ENCODE measurements around the gene KCNQ4. TPM values are rescaled to one million over a fixed set of nuclear protein-coding genes. Genes with fewer than 3 reads are reported as not detected.
A peak's percentile ranks its signal among the peaks of the same experiment; 100 is the strongest.

Gene KCNQ4
- total RNA-seq, 1 experiment from 2014 or later = 0.12 TPM

DNA sequence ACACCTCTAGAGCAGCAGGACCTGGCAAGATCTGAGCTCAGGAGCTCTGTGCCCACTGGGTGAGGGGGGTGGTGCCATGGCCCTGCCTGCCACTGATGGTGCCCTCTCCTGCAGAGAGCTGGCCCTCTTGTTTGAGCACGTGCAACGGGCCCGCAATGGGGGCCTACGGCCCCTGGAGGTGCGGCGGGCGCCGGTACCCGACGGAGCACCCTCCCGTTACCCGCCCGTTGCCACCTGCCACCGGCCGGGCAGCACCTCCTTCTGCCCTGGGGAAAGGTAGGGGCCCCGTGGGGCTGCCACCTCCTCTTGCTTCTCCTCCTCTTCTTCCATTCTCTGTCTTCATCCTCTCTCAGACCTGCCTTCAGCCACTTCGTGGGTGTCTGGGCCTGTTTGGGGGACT is 40.4 kb downstream of the KCNQ4 start:
- no peaks in the 10 kb centered on the region for H3K36me3 ChIP-seq

DNA sequence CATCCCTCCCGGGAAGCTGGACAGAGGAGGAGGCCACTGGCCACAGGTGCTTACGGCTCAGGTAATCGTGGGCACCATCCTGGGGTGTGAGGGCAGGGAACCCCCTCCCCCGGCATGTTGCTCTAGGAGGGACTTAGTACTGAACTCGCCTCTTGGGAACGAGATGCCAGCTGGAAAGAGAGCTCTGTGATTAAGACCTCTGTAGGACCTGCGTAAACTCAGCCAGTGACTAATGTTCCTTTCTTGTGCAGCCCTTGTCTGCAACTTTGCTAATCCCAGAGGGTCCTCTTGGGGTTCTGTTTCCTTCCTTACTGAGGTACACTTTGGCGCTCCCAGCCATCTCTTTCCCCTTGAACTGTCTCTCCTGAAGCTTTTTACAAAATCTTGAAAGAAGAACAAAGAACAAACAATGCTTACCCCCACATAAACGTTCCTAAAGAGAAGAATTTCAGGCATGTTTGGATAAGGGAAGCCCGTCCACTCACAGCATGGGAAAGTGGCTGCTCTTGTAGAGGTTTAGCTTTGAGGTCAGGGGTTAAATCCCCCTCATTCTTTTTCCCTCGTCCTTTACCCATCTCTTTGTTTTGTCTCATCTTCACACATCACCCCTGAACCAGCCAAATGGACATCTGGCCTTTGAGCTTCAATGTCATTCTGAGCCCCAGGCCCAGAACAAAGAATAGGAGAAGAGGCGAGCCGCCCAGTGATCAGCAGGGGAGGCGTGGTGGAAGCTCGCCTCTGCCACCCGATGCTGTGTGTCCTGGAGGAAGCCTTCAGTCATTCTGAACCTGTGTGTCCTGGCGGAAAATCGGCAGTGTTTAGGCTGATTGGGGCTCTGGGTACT is 41.2 kb downstream of the KCNQ4 start:
- Histone ChIP-seq H3K27ac (0 out of 2 replicates have a peak overlapping the region, but pooled peaks have one; percentile 1), H3K4me3 (no peak overlapping the region), H3K9me3 (replicated peaks) (no peaks in the 10 kb centered on the region), H3K36me3 (no peaks in the 10 kb centered on the region), H3K27me3 (no peaks in the 10 kb centered on the region; the same call in 1 of the 2 replicates), H3K4me1 (peaks cover 15% of the 10 kb centered on the region)
- DNase-seq = peak in 1 of 2 experiments; percentile 20

More for the DNA sequence above, 40.4 kb downstream of the KCNQ4 start:
- Histone ChIP-seq H3K4me1 (peaks cover 15% of the 10 kb centered on the region), H3K9me3 (replicated peaks) (no peaks in the 10 kb centered on the region), H3K27ac (no peak overlapping the region), H3K4me3 (no peak overlapping the region), H3K27me3 (no peaks in the 10 kb centered on the region; the same call in 1 of the 2 replicates)
- no peak for DNase-seq

DNA sequence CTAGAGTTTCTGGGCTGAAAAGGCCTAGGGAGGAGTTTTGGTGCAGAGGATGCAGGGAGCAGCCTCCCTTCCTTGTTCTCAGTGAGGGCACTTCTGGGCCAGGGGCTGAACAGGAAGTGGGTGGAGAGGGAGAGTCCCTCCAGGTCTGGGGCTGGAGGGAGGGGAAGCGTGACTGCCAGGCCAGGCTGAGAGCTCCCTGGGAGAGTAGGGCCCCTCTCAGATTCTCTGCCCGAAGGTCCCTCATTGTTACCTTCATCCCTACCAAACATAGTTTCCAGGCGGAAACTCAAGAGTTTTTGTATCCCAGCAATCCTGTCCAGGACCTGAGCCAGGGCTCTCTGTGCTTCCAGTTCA is 41.8 kb downstream of the KCNQ4 start:
- H3K36me3 ChIP-seq = no peaks in the 10 kb centered on the region
- no peak overlapping the region for H3K27ac ChIP-seq
- DNase-seq = peak in 1 of 2 experiments; percentile 21
- no peaks in the 10 kb centered on the region; the same call in 1 of the 2 replicates for H3K27me3 ChIP-seq
- H3K9me3 ChIP-seq (replicated peaks) = no peaks in the 10 kb centered on the region
- H3K4me1 ChIP-seq = peaks cover 15% of the 10 kb centered on the region
- no peak overlapping the region for H3K4me3 ChIP-seq

DNA sequence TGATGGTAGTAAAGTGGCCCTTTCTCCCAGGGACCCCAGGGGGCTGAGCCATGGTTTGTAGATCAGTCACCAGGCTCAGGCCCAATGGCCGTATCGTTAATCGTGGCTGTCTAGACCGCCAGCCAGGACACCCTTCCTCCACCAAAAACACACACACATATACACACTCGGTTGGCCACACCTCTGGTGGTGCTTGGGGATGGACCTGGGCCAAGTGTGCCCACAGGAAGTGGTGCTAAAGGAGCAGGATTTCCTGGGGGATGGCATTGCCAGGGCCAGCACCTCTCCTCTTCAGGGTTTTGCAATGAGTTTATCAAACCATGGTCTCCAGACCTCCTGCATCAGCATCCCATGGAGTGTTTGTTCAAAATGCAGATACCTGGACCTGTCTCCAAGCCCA is 42.4 kb downstream of the KCNQ4 start:
- H3K4me1 ChIP-seq = peaks cover 15% of the 10 kb centered on the region
- H3K27ac ChIP-seq = no peak overlapping the region
- DNase-seq = no peak
- H3K4me3 ChIP-seq = no peak overlapping the region
- no peaks in the 10 kb centered on the region; the same call in 1 of the 2 replicates for H3K27me3 ChIP-seq
- no peaks in the 10 kb centered on the region for H3K9me3 ChIP-seq (replicated peaks)
- no peaks in the 10 kb centered on the region for H3K36me3 ChIP-seq

DNA sequence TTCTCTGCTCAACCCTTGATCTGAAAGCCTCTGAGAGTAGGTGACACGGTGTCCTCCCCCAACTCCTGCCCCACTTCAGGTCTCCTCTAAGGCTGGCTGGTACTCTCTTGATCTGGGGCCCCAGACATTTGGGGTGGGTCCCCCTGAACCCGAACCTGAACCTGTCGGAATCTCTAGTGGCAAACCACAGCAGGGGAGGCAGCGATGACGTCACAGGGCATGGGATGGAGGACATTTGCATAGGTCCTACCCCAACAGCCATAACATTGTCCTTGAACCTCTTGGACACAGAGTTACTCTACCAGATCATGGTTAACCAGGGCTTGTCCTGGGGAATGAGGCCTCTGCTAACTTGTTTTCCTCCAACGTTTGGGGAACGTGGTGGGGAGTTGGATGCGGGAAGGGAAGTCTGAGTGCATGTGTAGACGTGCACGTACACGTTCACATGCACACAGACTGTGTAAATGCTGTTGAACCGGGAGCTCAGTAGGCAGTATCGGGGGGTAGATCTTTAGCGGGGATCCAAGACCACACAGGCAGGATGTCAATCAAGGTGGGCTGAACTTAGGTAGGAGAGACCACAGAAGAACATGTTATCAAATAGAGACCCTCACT is 46.2 kb downstream of the KCNQ4 start:
- H3K36me3 ChIP-seq = no peaks in the 10 kb centered on the region
- H3K4me3 ChIP-seq = no peak overlapping the region
- H3K27me3 ChIP-seq = no peaks in the 10 kb centered on the region; the same call in 1 of the 2 replicates
- no peak overlapping the region for H3K27ac ChIP-seq
- no peaks in the 10 kb centered on the region for H3K9me3 ChIP-seq (replicated peaks)
- H3K4me1 ChIP-seq = peaks cover 10% of the 10 kb centered on the region
- DNase-seq = no peak

DNA sequence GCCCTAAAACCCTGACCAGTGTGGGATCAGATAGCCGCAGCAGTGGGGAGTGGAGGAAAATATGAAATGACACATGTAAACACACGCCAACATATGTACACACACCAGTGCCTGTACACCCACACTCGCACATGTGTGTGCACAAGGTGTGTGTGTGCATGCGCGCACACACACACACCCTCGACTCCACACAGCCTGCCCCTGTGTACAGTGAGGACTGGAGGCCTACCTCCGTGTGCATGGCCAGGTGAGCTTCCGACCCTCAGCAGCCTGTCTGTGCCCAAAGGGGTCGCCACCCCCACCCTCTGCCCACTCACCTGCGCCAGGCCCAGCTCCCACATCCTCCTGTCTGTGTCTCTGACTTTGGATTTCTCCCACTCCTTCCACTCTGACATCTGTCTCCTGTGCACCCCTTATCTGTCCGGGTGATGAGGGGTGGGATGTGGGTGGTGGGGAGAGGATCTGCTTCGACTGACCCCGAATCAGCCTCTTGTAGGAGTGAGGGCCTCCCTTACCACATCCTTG is 46.9 kb downstream of the KCNQ4 start:
- Histone ChIP-seq H3K4me1 (peaks cover 3% of the 10 kb centered on the region; the same call in 1 of the 2 replicates), H3K27ac (no peak overlapping the region), H3K9me3 (replicated peaks) (no peaks in the 10 kb centered on the region), H3K36me3 (no peaks in the 10 kb centered on the region), H3K27me3 (no peaks in the 10 kb centered on the region), H3K4me3 (no peak overlapping the region)
- DNase-seq = no peak

DNA sequence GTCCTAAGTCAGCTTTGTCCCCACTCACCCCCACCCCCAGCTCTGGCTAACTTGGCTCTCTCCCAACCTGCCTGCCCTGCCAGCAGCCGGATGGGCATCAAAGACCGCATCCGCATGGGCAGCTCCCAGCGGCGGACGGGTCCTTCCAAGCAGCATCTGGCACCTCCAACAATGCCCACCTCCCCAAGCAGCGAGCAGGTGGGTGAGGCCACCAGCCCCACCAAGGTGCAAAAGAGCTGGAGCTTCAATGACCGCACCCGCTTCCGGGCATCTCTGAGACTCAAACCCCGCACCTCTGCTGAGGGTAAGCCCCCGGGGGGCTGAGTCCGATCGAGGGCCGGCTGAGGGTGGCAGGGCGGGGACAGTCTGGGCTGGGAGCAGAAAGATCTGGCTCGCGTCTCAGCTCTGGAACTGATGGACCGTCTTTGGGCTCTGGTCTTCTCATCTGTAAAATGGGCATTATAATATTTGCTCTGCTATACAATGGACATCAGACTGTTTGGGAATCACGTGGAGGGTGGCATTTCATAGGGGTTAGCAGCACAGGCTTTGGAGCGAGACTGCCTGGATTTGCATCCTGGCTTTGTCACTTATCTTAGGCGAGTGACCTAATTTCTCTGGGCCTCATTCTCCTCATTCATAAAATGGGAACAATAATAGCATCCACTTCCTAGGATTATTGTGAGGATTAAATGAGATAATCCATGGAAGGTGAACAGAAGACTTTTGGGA is 47.6 kb downstream of the KCNQ4 start:
- Histone ChIP-seq H3K36me3 (no peaks in the 10 kb centered on the region), H3K27ac (no peak overlapping the region), H3K4me3 (no peak overlapping the region), H3K27me3 (no peaks in the 10 kb centered on the region), H3K9me3 (replicated peaks) (no peaks in the 10 kb centered on the region), H3K4me1 (no peaks in the 10 kb centered on the region)
- DNase-seq = no peak

DNA sequence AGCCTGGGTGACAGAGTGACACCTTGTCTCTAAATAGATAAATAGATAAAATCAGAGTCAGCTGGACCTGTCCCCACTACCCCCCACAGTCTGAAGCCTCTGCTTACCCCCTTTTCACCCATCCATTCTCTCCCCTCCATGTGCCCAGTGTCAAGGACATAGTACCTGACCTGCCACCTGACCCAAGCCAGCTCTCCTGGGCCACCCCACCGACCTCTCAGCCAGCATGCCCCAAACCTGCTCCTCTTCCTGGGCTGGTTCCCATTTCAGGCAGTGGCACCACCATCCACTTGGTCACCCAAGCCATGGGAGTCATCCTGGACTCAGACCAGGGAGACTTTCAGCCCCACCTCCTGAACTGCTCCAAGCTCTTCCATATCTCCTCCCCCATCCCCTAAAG is 50.4 kb downstream of the KCNQ4 start:
- DNase-seq = no peak
- Histone ChIP-seq H3K27ac (no peak overlapping the region), H3K4me3 (no peak overlapping the region), H3K9me3 (replicated peaks) (no peaks in the 10 kb centered on the region), H3K27me3 (no peaks in the 10 kb centered on the region), H3K36me3 (no peaks in the 10 kb centered on the region), H3K4me1 (no peaks in the 10 kb centered on the region)

DNA sequence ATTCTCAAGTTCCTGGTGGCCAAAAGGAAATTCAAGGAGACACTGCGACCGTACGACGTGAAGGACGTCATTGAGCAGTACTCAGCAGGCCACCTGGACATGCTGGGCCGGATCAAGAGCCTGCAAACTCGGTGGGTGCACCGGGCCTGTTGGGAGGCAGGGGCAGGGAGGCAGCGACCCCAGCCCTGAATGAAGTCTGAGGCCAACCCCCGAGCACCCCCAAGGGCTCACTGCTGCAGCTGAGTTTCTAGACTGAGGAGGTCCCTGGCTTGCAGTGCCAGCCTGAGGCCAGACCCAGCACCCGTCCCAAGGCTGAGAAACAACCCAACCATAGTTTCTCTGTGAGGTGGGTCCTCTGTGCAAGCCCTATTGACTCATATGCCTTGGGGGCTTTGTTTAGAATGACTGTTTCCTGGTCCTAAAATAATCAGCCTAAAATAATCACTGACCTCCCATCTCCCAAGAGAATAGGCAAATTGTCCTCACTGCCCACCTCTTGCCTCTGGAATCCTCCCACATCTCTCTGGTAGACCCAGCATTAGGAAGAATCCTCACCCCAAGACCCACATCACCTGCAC is 51.5 kb downstream of the KCNQ4 start:
- H3K27me3 ChIP-seq = no peaks in the 10 kb centered on the region
- H3K27ac ChIP-seq = no peak overlapping the region
- H3K9me3 ChIP-seq (replicated peaks) = no peaks in the 10 kb centered on the region
- H3K4me1 ChIP-seq = no peaks in the 10 kb centered on the region
- no peak overlapping the region for H3K4me3 ChIP-seq
- DNase-seq = no peak
- H3K36me3 ChIP-seq = no peaks in the 10 kb centered on the region

DNA sequence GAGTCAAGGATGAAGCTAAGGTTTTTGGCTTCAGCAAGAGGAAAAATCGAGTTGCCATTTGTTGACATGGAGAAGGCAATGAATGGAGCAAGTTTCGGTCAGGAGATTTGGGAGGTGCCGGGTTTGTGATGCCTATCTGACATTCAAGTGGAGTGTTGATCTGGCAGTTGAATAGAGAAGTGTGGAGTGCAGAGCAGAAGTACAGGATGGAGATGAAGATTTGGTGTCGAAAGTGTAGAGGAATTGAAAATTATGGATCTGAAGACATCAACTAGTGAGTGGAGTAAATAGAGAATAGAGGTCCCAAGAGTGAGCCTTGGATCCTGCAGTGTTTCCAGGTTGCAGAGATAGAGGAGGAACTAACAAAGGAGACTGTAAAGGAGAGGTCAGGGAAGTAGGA is 52.7 kb downstream of the KCNQ4 start:
- no peaks in the 10 kb centered on the region for H3K4me1 ChIP-seq
- no peak overlapping the region for H3K27ac ChIP-seq
- no peak for DNase-seq
- no peaks in the 10 kb centered on the region for H3K27me3 ChIP-seq
- H3K36me3 ChIP-seq = no peaks in the 10 kb centered on the region
- H3K9me3 ChIP-seq (replicated peaks) = no peaks in the 10 kb centered on the region
- no peak overlapping the region for H3K4me3 ChIP-seq

DNA sequence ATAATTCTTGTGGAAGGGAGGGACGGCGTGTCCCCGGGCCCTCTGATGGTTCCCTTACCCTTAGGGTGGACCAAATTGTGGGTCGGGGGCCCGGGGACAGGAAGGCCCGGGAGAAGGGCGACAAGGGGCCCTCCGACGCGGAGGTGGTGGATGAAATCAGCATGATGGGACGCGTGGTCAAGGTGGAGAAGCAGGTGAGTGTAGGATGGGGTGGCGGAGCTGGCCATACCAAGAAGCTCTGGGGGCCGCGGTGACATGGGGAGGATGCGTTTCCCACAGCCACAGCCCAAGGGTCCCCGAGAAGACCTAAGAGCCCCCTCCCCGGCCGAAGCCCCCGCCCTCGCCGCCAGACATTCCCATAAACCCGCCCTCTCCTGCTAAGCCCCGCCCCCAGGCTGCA is 54.0 kb downstream of the KCNQ4 start:
- Histone ChIP-seq H3K9me3 (replicated peaks) (peaks cover 3% of the 10 kb centered on the region), H3K27ac (no peak overlapping the region), H3K4me1 (no peaks in the 10 kb centered on the region), H3K27me3 (no peaks in the 10 kb centered on the region), H3K4me3 (no peak overlapping the region), H3K36me3 (no peaks in the 10 kb centered on the region)
- DNase-seq = no peak

DNA sequence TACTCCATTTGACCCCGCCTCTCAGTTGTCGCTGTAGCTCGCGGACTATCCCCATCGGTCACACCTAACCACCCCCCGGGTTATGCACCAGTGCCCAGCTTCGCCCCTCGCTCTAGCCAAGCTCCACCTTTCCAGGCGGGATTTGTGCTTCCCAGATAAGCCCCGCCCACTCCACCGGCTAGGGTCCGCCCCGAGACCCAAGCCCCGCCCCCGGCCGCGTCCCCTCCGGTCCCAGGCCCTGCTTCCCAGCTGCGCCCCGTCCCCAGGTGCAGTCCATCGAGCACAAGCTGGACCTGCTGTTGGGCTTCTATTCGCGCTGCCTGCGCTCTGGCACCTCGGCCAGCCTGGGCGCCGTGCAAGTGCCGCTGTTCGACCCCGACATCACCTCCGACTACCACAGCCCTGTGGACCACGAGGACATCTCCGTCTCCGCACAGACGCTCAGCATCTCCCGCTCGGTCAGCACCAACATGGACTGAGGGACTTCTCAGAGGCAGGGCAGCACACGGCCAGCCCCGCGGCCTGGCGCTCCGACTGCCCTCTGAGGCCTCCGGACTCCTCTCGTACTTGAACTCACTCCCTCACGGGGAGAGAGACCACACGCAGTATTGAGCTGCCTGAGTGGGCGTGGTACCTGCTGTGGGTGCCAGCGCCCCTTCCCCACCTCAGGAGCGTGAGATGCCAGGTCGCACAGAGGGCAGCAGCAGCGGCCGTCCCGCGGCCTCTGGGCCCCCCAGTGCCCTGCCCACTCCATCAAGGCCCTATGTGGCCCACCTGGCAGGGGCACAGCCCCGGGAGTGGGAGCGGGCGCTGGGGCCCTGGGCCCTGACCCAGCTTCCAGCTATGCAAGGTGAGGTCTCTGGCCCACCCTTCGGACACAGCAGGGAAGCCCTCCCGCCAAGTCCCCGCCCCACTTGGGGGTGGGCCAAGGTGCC is 54.7 kb downstream of the KCNQ4 start:
- peaks cover 6% of the 10 kb centered on the region for H3K9me3 ChIP-seq (replicated peaks)

DNA sequence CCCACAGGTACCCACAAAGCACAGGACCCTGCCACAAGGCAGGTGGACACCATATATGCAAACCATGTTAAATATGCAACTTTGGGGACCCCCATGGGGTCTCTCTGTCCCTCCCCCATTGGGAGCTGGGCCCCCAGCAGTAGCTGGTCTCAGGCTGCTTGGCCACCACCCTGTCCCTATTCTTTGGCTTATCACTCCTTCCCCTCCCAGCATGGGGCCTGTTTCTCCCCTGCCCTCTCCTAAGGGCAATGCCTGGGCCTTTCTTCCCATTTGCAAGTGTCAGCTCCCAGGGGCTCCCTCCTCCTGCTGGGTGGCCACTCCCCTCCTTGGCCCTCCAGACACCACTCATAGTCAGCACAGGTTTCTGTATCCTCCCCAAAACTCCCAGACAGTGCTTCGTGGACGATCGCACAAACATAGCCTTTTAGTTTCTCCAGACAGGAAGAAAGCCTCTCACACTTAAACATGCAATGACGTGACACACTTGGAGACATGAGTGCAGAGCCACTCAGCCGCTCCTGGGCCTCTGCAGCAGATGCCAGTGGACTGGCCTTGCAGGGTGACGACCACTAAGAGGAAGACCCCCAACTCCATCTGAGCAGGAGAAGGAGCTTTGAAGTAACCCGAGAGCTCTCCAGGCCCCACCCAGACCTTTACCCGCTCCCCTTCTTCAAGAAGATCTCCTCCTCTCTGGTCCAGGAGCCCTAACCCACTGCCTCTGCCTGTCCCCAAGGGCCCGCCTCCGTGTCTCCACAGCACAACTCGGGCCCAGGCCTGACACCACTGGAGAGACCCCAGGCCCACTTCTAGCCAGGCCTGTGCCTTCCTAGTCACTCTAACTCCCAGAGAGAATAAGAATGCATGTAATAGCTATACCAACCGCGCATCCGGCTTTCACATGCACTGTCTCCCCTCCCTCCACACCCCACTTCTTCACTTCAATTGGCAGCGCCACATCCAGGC is 55.7 kb downstream of the KCNQ4 start:
- no peaks in the 10 kb centered on the region for H3K4me1 ChIP-seq
- H3K4me3 ChIP-seq = no peak overlapping the region
- H3K36me3 ChIP-seq = no peaks in the 10 kb centered on the region
- no peak for DNase-seq
- no peak overlapping the region for H3K27ac ChIP-seq
- no peaks in the 10 kb centered on the region for H3K27me3 ChIP-seq
- peaks cover 6% of the 10 kb centered on the region for H3K9me3 ChIP-seq (replicated peaks)

More for the DNA sequence above, 54.7 kb downstream of the KCNQ4 start:
- Histone ChIP-seq H3K27ac (no peak overlapping the region), H3K4me3 (no peak overlapping the region), H3K4me1 (no peaks in the 10 kb centered on the region), H3K36me3 (no peaks in the 10 kb centered on the region), H3K27me3 (no peaks in the 10 kb centered on the region)
- DNase-seq = no peak

Measured in SJCRH30 (cell line).